ENCODE data around the gene DCTN1.

DNA sequence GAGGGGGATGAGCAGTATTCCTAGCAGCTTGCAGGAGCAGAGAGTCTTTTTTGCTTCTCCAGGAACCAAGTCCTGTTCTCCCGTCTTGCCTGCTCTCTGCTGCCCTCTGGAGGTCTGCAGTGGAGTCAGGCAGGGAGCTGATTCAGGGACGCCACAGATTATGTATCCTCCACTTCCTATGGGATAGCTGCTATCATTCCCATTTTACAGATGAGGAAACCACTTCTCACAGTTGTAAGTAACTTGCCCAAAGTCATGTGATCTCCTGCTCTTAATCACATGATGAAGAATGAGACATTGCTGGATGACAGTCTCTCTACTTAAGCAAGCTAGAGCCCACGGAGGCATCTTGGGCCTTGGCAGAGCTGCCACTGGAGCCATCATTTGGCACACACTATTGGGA, 45.2 kb downstream of the DCTN1 start:
- TF ChIP-seq, protein P1, sequence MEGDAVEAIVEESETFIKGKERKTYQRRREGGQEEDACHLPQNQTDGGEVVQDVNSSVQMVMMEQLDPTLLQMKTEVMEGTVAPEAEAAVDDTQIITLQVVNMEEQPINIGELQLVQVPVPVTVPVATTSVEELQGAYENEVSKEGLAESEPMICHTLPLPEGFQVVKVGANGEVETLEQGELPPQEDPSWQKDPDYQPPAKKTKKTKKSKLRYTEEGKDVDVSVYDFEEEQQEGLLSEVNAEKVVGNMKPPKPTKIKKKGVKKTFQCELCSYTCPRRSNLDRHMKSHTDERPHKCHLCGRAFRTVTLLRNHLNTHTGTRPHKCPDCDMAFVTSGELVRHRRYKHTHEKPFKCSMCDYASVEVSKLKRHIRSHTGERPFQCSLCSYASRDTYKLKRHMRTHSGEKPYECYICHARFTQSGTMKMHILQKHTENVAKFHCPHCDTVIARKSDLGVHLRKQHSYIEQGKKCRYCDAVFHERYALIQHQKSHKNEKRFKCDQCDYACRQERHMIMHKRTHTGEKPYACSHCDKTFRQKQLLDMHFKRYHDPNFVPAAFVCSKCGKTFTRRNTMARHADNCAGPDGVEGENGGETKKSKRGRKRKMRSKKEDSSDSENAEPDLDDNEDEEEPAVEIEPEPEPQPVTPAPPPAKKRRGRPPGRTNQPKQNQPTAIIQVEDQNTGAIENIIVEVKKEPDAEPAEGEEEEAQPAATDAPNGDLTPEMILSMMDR (IDR thresholded peaks at IDR 0.05): peak; percentile 71 to 81 (median 77)
- TF ChIP-seq POLR2A (IDR thresholded peaks at IDR 0.05): no peak
